GM12875 (cell line): ENCODE results near the gene TUT4.

Source experiments
- H3K4me3 ChIP-seq: one replicate; pipeline ENCODE4 v1.5.1; 2011; ENCODE audit warnings: low read depth, low read length, control low read depth
- CTCF ChIP-seq: IDR thresholded peaks from 2 replicates; pipeline ENCODE4 v1.5.1; 2011; ENCODE audit warnings: low read depth, mild to moderate bottlenecking, control low read depth, inconsistent platforms, low read length, moderate library complexity, borderline replicate concordance; ENCODE audit not compliant: insufficient read depth

Gene TUT4

GRCh38 chr1:52482326-52483004 lies 70.4 kb downstream of the TUT4 start:
- no peak overlapping the region for H3K4me3 ChIP-seq
- TF ChIP-seq CTCF: no peak

- H3K4me3 ChIP-seq: no peak overlapping the region
- no peak for TF ChIP-seq CTCF
These were observed 73.8 kb downstream of the TUT4 start for GRCh38 chr1:52479076-52479475.

- TF ChIP-seq CTCF: no peak
- no peak overlapping the region for H3K4me3 ChIP-seq
These were observed 75.0 kb downstream of the TUT4 start for GRCh38 chr1:52477876-52478275.

GRCh38 chr1:52476943-52477342 lies 75.9 kb downstream of the TUT4 start:
- no peak overlapping the region for H3K4me3 ChIP-seq
- TF ChIP-seq CTCF: no peak

- TF ChIP-seq CTCF: no peak
These were observed 78.1 kb downstream of the TUT4 start for GRCh38 chr1:52474807-52475206.

GRCh38 chr1:52473039-52473438 lies 79.9 kb downstream of the TUT4 start:
- no peak overlapping the region for H3K4me3 ChIP-seq
- no peak for TF ChIP-seq CTCF

More at GRCh38 chr1:52474807-52475206, 78.1 kb downstream of the TUT4 start:
- no peak overlapping the region for H3K4me3 ChIP-seq

GRCh38 chr1:52472384-52472783 lies 80.5 kb downstream of the TUT4 start:
- no peak overlapping the region for H3K4me3 ChIP-seq
- TF ChIP-seq CTCF: no peak
